ENCODE results near the gene MAP4. TPM values are rescaled to one million over a fixed set of nuclear protein-coding genes. Genes with fewer than 3 reads are reported as not detected.
A peak's percentile ranks its signal among the peaks of the same experiment; 100 is the strongest.

MAP4 gene
- total and polyA plus RNA-seq, 10 donors, result 22.3 to 163 (median 100) TPM

DNA sequence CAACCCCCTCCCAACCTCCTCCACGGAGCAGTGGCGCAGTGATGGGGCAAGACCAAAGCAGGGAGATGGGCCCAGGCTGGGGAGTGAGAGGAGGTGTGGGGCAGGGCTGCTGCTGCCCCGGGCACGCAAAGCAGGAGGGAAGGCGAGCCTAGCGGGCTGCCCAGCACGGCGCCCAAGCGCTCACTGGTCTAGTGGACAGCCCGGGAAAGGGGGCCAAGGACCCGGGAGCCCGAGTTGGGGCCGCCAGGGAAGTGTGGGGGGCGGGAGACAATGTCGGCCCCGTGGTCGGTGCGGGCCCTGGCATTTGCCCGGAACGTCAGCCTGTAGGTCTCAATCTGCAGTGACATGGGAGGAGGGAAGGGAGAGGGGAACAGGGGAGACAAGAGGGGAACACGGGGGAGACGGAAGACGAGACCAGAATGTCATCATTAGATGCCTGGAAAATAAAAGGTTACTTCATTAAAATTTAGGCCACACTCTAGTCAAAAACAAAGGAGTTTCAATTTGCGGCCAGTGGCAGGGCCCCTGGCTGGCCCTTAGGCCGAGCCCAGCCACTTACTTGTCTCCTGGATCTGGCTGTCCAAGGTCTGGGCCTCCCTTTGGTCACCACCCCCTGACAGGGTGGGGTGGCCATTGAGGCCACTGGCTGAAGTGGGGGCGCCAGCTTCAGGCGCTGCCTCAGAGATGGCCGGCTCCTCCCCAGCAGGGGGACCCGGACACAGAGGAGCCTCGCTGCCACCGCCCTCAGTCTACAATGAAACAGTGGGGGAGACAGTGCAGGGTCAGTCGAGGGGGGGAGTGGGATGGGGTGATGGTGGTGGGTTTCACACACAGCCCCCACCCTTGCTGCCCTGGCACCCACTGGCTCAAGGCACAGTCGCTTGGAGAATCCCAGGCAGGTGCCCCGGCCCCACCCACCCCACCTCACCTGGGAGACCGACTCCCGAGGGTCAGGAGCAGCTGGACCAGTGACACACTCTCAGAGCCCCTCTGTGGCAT, 163.3 kb downstream of the MAP4 start:
- no peak overlapping the region for H3K27ac ChIP-seq
- no peak for TF ChIP-seq POLR2A (IDR thresholded peaks at IDR 0.05)
- no peaks in the 10 kb centered on the region for H3K4me1 ChIP-seq
- no peaks in the 10 kb centered on the region for H3K9me3 ChIP-seq
- no peaks in the 10 kb centered on the region for H3K27me3 ChIP-seq (replicated peaks in 1 of 7)
- DNase-seq, result peak; percentile 68
- intact Hi-C loops (cut with DNase I; ENCODE audit: low total_unique reads), result no loop called here
- H3K4me3 ChIP-seq, result no peak overlapping the region
- WGBS, 5 donors, result 87 to 94% (median 93%) methylated on average over 25 to 36 of the region's 36 CpGs
- H3K36me3 ChIP-seq, result peaks cover 3 to 100% (median 94%) of the 10 kb centered on the region in 6 donors

- peak in 1 of 3 donors; percentile 52 for TF ChIP-seq POLR2AphosphoS5 (IDR thresholded peaks at IDR 0.05)
- TF ChIP-seq, protein P1, sequence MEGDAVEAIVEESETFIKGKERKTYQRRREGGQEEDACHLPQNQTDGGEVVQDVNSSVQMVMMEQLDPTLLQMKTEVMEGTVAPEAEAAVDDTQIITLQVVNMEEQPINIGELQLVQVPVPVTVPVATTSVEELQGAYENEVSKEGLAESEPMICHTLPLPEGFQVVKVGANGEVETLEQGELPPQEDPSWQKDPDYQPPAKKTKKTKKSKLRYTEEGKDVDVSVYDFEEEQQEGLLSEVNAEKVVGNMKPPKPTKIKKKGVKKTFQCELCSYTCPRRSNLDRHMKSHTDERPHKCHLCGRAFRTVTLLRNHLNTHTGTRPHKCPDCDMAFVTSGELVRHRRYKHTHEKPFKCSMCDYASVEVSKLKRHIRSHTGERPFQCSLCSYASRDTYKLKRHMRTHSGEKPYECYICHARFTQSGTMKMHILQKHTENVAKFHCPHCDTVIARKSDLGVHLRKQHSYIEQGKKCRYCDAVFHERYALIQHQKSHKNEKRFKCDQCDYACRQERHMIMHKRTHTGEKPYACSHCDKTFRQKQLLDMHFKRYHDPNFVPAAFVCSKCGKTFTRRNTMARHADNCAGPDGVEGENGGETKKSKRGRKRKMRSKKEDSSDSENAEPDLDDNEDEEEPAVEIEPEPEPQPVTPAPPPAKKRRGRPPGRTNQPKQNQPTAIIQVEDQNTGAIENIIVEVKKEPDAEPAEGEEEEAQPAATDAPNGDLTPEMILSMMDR (IDR thresholded peaks at IDR 0.05 in 8 of 11, conservative IDR thresholded peaks at IDR 0.05 in 3 of 11), result no peak
- no peak for TF ChIP-seq POLR2A (IDR thresholded peaks at IDR 0.05)
- Histone ChIP-seq H3K9me3 (no peaks in the 10 kb centered on the region), H3K27ac (no peak overlapping the region), H3K4me1 (no peaks in the 10 kb centered on the region), H3K27me3 (replicated peaks in 1 of 7) (no peaks in the 10 kb centered on the region), H3K4me3 (no peak overlapping the region), H3K36me3 (peaks cover 3 to 100% (median 96%) of the 10 kb centered on the region in 6 donors)
- DNase-seq, result peak; percentile 61
- intact Hi-C loops (cut with DNase I; ENCODE audit: low total_unique reads), result no loop called here
- WGBS, 5 donors, result 86 to 93% (median 90%) methylated on average over 12 of the region's 12 CpGs
Measured at GRCh38 chr3:47851888-47852603, 164.2 kb downstream of the MAP4 start.

DNA sequence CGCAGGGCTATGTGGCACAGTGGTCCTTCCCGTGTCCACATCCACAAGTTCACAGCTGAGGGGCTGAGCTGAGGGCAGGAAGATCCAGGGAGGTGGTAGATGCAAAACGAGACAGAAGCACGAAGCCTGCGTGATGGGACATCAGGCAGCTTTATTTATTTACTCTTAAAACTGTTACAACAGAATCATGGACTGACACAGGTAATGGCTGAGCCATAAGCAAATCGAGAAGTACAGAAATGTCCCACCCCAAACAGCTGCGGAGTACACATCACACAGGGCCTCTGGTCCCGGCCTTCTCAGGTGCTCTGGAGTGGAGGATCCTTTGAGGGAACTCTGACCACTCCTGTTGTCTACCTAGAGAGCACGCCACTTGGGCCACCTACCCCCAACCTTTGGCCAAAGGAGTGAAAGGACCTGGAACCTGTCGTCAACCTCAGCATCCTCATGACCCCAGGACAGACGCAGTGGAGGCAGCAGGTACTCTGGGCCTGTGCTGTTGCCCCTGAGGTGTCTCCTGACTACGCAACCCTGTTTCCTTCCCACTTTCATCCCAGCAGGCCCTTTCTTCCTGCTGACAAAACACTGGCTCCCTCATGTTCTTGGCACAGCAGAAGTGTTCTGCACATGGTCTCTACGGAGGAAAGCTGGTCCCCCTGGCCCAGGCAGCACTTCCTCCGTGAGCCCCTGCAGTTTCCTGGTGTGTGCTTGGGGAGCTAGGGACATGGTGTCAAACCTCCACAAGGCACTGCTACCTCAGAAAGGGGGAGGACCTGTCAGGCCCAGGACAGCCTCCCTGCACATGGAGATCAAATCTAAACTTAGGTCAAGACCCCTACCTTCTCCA, 165.4 kb downstream of the MAP4 start:
- WGBS, 5 donors, result 72 to 78% (median 76%) methylated on average over 13 to 14 of the region's 14 CpGs
- peak; percentile 59 for DNase-seq
- Histone ChIP-seq H3K36me3 (peaks cover 3 to 100% (median 96%) of the 10 kb centered on the region in 6 donors), H3K4me1 (no peaks in the 10 kb centered on the region), H3K27me3 (replicated peaks in 1 of 7) (no peaks in the 10 kb centered on the region), H3K4me3 (no peak overlapping the region), H3K9me3 (no peaks in the 10 kb centered on the region), H3K27ac (peak overlapping the region in 1 of 8 donors; percentile 24)
- intact Hi-C loops (cut with DNase I; ENCODE audit: low total_unique reads), result no loop called here
- TF ChIP-seq, protein P1 (IDR thresholded peaks at IDR 0.05 in 8 of 11, conservative IDR thresholded peaks at IDR 0.05 in 3 of 11), result no peak
- peak in 2 of 3 donors; percentile 26 to 41 for TF ChIP-seq POLR2AphosphoS5 (IDR thresholded peaks at IDR 0.05)
- no peak for TF ChIP-seq POLR2A (IDR thresholded peaks at IDR 0.05)
